ENCODE results near the gene GNAL.
"Not testable (repeated sequence)": the region's sequence is repeated elsewhere in the genome, so short reads cannot be mapped to it uniquely, and the experiment has no call there.

The GNAL gene

GRCh38 chr18:11866329-11866728, 177.3 kb downstream of the GNAL start:
- DNase-seq (ENCODE audit: extremely low read depth in 1 of 2, low read depth in 1 of 2), result no peak

GRCh38 chr18:11866764-11867163, 177.7 kb downstream of the GNAL start:
- no peak for DNase-seq (ENCODE audit: extremely low read depth in 1 of 2, low read depth in 1 of 2)

- DNase-seq (ENCODE audit: extremely low read depth in 1 of 2, low read depth in 1 of 2), result no peak
Observed at GRCh38 chr18:11868230-11868629, 179.2 kb downstream of the GNAL start.

GRCh38 chr18:11871501-11871900, 182.4 kb downstream of the GNAL start:
- DNase-seq (ENCODE audit: extremely low read depth in 1 of 2, low read depth in 1 of 2), result no peak

GRCh38 chr18:11872479-11873136, 183.5 kb downstream of the GNAL start:
- DNase-seq (ENCODE audit: extremely low read depth in 1 of 2, low read depth in 1 of 2), result no peak

- no peak for DNase-seq (ENCODE audit: extremely low read depth in 1 of 2, low read depth in 1 of 2)
Observed at GRCh38 chr18:11873670-11874340, 184.7 kb downstream of the GNAL start.

GRCh38 chr18:11874676-11875075, 185.6 kb downstream of the GNAL start:
- no peak for DNase-seq (ENCODE audit: extremely low read depth in 1 of 2, low read depth in 1 of 2)

GRCh38 chr18:11877497-11878135, 188.6 kb downstream of the GNAL start:
- no peak for DNase-seq (ENCODE audit: extremely low read depth in 1 of 2, low read depth in 1 of 2)

GRCh38 chr18:11880586-11881304, 191.7 kb downstream of the GNAL start:
- no peak for DNase-seq (ENCODE audit: extremely low read depth in 1 of 2, low read depth in 1 of 2)

- DNase-seq (ENCODE audit: extremely low read depth in 1 of 2, low read depth in 1 of 2), result no peak
Observed at GRCh38 chr18:11882636-11883035, 193.6 kb downstream of the GNAL start.

- DNase-seq (ENCODE audit: extremely low read depth in 1 of 2, low read depth in 1 of 2), result no peak
Observed at GRCh38 chr18:11883153-11883552, 194.1 kb downstream of the GNAL start.

- no peak for DNase-seq (ENCODE audit: extremely low read depth in 1 of 2, low read depth in 1 of 2)
Observed at GRCh38 chr18:11884396-11885030, 195.4 kb downstream of the GNAL start.

- no peak for DNase-seq (ENCODE audit: extremely low read depth in 1 of 2, low read depth in 1 of 2)
Observed at GRCh38 chr18:11885278-11885947, 196.3 kb downstream of the GNAL start.

- DNase-seq (ENCODE audit: extremely low read depth in 1 of 2, low read depth in 1 of 2), result no peak
Observed at GRCh38 chr18:11886577-11887110, 197.6 kb downstream of the GNAL start.

- no peak for DNase-seq (ENCODE audit: extremely low read depth in 1 of 2, low read depth in 1 of 2)
Observed at GRCh38 chr18:11887328-11888128, 198.5 kb downstream of the GNAL start.

- DNase-seq (ENCODE audit: extremely low read depth in 1 of 2, low read depth in 1 of 2), result no peak
Observed at GRCh38 chr18:11888726-11889125, 199.7 kb downstream of the GNAL start.

GRCh38 chr18:11889284-11889683, 200.2 kb downstream of the GNAL start:
- DNase-seq (ENCODE audit: extremely low read depth in 1 of 2, low read depth in 1 of 2), result no peak

- no peak for DNase-seq (ENCODE audit: extremely low read depth in 1 of 2, low read depth in 1 of 2)
Observed at GRCh38 chr18:11891737-11892136, 202.7 kb downstream of the GNAL start.

- not testable (repeated sequence) for DNase-seq (ENCODE audit: extremely low read depth in 1 of 2, low read depth in 1 of 2)
Observed at GRCh38 chr18:11892438-11892837, 203.4 kb downstream of the GNAL start.

Measured in stimulated activated CD8-positive, alpha-beta memory T cell treated with anti-CD3 and anti-CD28 coated beads, Interleukin-7, amount 100 ng/mL, for 48 hours (primary cell).